HS-5 (cell line): ENCODE measurements around the gene METTL15.
"Not testable (repeated sequence)": the region's sequence is repeated elsewhere in the genome, so short reads cannot be mapped to it uniquely, and the experiment has no call there.

Source experiments
- DNase-seq: peaks from one replicate; pipeline ENCODE4 v3.0.0-alpha.2; 2012; ENCODE audit warnings: low read depth

Gene METTL15

GRCh38 chr11:28296426-28296825 lies 188.2 kb downstream of the METTL15 start:
- DNase-seq = no peak

- DNase-seq = no peak
These were observed 190.0 kb downstream of the METTL15 start for GRCh38 chr11:28298209-28298608.

DNA sequence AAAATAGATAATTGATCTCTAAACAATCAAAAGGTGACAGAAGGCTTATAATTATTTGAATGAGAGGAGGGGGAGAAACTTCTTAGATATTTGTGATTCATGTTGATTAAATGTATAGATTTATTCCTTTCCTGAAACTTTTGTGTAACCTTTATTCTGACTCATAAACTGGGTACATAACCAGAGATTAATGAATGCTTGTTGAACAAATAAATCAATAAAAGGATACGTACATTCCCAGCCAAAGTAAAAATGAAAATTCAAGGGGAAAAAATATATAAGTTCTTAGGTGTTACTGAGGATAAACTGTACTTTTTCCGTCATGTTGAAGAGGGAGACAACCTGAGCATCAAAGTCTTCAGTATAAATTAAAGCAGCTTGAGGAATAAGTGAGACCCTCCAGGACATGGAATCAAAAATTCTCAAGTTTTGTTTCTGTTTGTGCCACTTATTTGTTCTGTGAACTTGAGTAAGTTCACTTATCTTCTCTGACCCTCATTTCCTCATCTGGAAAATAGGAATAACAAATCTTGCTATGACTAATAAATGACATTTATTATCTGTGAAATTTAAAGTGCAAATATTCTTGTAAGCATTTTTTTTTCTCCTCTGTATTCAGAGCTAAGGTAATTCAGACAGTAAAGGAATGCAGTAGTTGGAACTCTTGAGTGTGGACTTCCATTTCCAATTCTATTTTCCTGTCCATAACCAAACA lies 195.4 kb downstream of the METTL15 start:
- no peak for DNase-seq

GRCh38 chr11:28315440-28315839 lies 207.3 kb downstream of the METTL15 start:
- no peak for DNase-seq

DNA sequence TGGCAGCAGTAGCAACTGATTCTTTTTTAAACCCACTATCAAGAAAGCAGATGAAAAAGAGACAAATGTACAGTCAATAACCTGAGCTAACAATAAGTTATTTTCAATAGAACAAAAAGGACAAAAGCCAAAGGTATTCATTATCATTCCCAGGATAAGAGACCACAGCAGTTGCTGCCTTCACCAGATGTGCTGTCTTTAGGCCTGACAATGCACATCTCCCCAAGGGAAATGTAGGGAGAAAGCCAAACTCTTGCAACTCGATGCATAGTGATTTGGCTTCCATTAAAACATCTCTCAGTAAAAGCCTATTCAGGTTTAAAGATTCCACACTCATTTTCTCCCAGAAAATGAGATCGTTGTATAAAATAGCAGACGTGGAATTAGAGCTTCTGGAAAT lies 210.7 kb downstream of the METTL15 start:
- no peak for DNase-seq

DNA sequence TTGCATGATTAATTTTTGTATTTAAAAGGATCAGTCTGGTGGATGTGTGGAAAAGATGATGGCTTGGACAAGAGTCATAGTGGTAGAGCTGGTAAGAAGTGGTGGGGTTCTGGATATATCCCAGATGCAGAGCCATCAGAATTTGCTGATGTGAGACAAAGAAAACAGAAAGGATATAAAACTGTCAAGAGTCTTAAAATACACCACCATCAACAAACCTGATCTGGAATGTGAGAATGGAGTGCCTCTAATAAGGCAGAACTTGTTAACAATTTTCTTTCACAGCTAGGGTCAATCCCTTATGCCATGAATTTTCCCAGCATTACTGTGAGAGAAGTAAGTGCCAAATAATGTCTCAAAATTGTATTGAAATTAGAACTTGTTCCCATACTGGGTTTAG lies 215.4 kb downstream of the METTL15 start:
- no peak for DNase-seq

- not testable (repeated sequence) for DNase-seq
These were observed 224.2 kb downstream of the METTL15 start for GRCh38 chr11:28332393-28332792.

DNA sequence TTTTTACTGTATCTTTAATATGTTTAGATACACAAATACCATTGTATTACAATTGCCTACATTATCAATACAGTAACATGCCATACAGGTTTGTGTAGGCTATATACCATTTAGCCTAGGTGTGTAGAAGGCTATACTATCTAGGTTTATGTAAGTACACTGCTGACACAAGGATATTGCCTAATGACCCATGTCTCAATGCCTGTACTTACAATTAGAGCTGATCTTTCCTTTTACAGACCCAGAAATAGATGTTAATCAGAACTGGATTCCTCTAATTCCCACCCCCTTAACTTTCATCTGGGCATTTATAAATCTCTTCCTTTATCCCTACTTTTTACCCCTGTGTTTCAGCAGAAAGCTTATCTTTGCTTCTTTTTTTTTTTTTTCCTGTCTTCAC lies 229.5 kb downstream of the METTL15 start:
- DNase-seq = no peak

- DNase-seq = no peak
These were observed 230.2 kb downstream of the METTL15 start for GRCh38 chr11:28338371-28338770.

GRCh38 chr11:28339488-28339887 lies 231.3 kb downstream of the METTL15 start:
- no peak for DNase-seq

GRCh38 chr11:28342716-28343115 lies 234.5 kb downstream of the METTL15 start:
- DNase-seq = no peak

DNA sequence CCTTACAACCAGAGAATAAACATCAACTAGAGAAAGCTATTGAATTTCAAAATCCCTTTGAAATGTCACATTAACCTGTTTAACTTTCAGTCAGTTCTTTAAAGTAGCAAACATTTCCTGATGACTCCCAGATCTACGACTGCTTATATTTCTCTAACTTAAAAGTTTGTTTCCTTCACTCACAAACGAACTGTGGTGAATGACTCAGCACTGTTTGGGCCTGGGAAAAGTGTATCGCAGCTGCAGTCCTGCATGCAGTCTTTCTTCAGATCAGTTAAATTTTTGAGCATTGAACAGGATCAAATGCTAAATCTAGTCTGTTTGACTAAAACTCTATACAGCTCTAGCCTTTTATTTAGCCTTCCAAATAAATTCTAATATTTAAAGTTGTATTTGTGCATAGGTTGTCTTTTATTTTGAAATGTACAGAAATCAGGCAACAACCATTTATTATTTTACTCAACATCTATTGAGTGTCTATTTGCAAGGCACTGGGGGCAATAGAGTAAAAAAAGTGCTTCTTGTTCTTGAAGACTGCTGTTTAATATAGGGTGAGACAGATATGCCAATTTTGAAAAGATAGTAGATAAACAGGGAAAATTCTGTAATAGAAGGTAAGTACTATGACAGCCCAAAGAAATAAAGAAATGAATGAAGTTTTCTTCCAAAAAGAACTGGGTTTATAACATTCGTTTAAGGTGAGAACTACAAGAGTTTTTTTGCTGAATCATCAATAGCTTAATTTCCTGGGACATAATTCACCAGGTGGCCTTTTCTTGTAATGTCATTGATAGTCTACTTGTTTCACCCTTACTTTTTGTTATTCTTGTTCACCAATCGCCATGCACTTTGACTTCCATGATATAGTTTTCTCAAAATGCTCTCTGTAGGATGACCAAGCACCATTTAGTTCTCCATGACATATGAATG lies 235.4 kb downstream of the METTL15 start:
- DNase-seq = peak; percentile 13

DNA sequence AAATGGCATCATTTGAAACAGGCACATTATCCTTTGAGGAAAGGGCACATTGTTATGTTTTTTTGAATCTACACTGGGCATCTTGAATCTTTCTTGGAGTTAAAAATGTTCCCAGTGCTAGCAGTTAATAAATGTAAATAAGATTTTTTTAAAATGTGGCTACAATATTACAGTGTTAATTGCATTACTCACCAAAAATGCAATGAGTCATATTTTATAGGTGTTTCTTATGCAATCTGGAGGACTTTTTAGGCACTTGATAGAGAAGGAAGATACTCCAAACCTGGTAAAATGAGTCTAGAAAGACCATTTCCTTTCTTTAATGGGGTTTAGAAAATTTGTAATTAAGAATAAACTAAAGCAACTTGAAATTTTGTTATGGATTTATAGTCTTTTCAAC lies 238.0 kb downstream of the METTL15 start:
- DNase-seq = peak; percentile 23

GRCh38 chr11:28346721-28347120 lies 238.5 kb downstream of the METTL15 start:
- no peak for DNase-seq

DNA sequence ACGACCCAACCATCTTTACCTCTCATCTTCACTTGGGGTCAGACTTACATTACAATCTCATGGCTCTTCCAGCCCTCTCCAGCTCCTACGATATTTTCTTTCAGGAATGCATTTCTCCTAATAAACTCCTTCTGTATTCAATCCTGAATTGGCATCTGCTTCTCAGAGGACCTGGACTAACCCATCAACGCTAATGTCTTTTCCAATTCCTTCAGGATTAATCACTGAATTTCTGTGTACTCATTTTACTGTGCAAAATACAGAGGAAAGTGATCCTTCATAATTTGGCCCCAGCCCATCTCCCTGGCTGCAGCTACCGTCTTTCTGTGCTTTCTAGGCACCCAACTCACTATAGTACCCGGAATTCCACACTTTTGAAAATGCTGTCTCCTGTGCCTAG lies 239.2 kb downstream of the METTL15 start:
- DNase-seq = no peak

DNA sequence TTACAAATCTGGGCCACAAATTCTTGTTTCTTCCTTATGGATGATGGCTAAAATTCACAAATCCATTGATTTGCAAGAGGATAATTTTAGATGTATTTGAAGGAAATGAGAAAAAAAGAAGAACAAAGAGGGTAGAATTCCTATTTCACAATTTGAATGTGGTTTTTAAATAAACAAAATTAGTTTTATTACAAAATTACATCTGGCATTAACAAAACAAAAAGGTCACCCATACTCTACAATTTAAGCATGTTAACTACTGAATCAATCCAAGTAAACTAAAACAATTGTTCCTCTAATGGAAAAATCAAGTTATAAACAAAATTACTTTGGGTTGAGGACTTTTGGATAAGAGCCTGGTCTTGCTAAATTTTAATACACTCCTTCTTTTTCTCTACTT lies 242.0 kb downstream of the METTL15 start:
- no peak for DNase-seq

DNA sequence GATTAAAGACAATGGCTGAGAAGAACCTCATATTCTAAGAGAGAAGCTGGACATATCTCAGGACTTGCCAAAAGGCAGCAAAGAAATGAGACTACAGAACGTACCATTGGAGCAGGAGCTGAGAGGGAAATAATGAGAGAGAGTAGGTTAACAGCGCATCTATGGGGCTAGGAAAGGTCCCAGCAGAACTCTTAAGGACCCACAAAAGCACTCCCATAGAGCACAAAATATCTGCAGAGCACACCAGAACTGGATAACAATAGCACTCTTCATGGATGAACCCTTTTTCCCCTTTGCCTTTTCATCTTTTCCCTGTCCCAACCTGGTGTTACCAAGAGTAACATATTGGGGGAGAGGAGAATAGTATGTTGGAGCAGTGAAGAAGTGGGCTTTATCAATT lies 245.8 kb downstream of the METTL15 start:
- DNase-seq = no peak

- no peak for DNase-seq
These were observed 258.6 kb downstream of the METTL15 start for GRCh38 chr11:28366549-28367346.

- DNase-seq = not testable (repeated sequence)
These were observed 269.9 kb downstream of the METTL15 start for GRCh38 chr11:28378095-28378494.
